Measurements from ENCODE around the gene OR2F1. TPM values are rescaled to one million over a fixed set of nuclear protein-coding genes. Genes with fewer than 3 reads are reported as not detected.

The OR2F1 gene
- total RNA-seq, 4 donors from 2014 or later, result not detected

DNA sequence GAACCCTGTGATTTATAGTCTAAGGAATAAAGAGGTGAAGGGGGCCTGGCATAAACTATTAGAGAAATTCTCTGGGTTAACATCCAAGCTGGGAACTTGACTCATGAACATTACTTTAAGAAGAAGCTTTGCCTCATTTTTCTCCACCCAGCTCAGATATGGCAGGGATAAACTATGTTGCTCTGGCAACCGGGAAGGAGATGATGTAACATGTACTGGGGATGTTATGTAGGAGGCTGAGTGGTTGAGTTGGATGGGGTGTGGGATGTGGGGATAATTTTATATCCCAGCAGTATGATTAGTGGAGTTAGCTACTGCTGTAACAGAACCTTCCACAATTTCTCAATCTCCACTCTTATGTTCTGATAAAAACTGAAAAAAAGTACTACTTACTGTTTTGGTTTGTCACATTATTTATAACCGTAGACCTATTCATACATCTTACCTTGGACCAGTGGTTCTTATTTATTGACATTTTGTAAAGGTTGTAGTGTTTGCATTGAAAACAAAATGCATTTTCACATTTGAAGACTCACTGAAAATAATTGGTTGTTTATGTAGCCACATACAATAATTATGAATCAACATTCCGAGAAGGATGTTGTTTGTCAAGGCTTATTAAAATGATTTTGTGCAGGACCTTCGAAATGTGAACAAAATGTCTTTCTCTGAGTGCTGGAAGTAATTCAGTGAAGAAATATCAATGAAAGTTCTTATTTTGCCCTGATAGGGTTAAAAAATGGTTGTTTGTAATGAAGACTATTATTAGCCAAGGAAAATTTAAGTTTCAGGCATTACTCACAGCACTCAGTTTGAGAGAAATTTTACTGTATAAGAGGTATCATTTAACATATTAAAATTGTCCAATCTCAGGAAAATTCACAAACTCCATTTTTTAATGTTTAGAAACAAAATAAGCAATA, 18.3 kb upstream of the OR2F1 start:
- WGBS, 2 donors, result 76 to 79% methylated on average over 4 of the region's 4 CpGs
- Histone ChIP-seq H3K27me3 (no peaks in the 10 kb centered on the region), H3K36me3 (no peaks in the 10 kb centered on the region), H3K4me3 (replicated peaks in 1 of 3) (no peak overlapping the region), H3K27ac (no peak overlapping the region), H3K9me3 (no peaks in the 10 kb centered on the region), H3K4me1 (no peaks in the 10 kb centered on the region)
- intact Hi-C loops (cut with DNase I), result no loop called here
- TF ChIP-seq POLR2A (IDR thresholded peaks at IDR 0.05) (no peak), CTCF (IDR thresholded peaks at IDR 0.05) (no peak)
- no peak for DNase-seq

DNA sequence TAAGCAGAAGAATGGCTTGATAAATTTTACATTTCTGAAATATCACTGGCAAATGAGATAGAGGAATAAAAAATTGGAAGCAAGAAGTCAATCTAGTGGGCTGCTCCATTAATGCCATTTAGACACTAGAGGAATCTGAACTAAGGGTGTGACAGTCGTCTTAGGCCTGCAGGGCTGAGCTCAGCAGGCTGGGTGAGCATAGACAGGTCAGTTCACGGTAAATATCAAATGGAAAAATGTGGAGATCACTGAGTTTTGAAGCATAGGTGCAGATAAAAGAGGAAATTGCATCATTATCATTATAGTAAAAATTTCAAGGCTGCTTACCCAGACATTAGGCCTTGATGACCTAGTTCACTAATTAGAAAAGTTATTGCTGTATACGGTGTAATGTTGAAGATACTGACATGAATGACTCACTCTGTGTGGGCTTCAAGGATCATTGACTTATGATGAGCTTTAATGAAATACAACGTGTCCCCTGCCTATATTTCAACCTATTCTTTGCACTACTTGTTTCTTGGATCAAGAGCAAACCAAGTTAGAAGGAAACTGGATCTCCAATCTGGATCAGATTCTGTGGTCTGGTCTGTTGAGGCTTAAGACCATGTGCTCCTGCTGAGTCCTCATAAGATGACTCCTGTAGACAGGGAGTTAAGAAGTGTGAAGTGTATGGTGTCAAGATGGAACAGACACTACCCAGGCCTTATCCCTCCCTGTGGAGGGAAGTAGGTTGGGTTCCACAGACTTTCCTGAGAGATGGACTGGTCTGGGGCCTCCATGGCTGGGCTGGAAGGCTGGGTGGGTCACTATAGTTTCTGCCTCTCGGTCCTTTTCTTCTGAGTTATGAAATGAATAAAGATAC, 16.0 kb upstream of the OR2F1 start:
- Histone ChIP-seq H3K9me3 (no peaks in the 10 kb centered on the region), H3K4me1 (no peaks in the 10 kb centered on the region), H3K27ac (no peak overlapping the region), H3K4me3 (replicated peaks in 1 of 3) (no peak overlapping the region), H3K36me3 (no peaks in the 10 kb centered on the region), H3K27me3 (no peaks in the 10 kb centered on the region)
- DNase-seq, result no peak
- no peak for TF ChIP-seq POLR2A (IDR thresholded peaks at IDR 0.05)
- TF ChIP-seq CTCF (IDR thresholded peaks at IDR 0.05), result no peak
- intact Hi-C loops (cut with DNase I), result no loop called here
- 76 to 81% methylated on average over 5 of the region's 5 CpGs for WGBS, 2 donors

DNA sequence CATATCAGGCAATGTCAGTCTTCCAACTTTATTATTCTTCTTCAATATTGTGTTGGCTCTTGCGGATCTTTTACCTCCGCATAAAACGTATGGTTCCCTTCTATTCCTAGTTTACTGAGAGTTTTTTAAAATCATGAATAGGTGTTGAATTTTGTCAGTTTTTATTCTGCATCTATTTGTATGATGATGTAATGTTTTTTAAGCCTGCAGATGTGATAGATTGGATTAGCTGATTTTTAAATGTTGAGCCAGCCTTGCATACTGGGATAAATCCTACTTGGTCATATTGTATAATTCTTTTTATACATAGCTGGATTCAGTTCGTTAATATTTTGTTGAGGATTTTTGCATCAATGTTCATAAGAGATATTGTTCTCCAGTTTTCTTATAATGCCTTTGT, 9.2 kb upstream of the OR2F1 start:
- Histone ChIP-seq H3K27ac (no peak overlapping the region), H3K36me3 (no peaks in the 10 kb centered on the region), H3K4me1 (no peaks in the 10 kb centered on the region), H3K27me3 (no peaks in the 10 kb centered on the region), H3K4me3 (replicated peaks in 1 of 3) (no peak overlapping the region), H3K9me3 (no peaks in the 10 kb centered on the region)
- 93 to 95% methylated on average over 4 of the region's 4 CpGs for WGBS, 2 donors
- intact Hi-C loops (cut with DNase I), result no loop called here
- no peak for DNase-seq
- TF ChIP-seq CTCF (IDR thresholded peaks at IDR 0.05) (no peak), POLR2A (IDR thresholded peaks at IDR 0.05) (no peak)

DNA sequence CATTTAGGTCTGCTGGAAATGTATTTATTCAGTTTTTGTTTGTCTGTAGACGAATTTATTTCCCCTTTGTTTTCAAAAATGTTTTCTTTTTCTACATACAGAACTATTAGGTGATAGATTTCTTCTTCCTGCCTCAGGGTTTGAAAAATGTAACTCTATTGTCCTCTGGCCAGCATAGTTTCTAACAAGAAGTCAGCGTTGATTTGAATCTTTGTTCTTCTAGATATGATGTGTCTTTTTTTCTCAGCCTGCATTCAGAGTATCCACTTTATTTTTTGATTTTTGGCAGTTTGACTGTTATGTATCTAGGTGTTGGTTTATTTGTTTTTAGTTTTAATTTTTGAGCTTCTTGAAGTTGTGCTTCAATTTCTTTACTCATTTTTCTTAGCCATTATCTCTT, 7.5 kb upstream of the OR2F1 start:
- H3K9me3 ChIP-seq, result no peaks in the 10 kb centered on the region
- 63 to 84% methylated on average over 2 of the region's 2 CpGs for WGBS, 2 donors
- H3K4me3 ChIP-seq (replicated peaks in 1 of 3), result no peak overlapping the region
- intact Hi-C loops (cut with DNase I), result no loop called here
- no peaks in the 10 kb centered on the region for H3K4me1 ChIP-seq
- no peak for DNase-seq
- TF ChIP-seq POLR2A (IDR thresholded peaks at IDR 0.05), result no peak
- no peak for TF ChIP-seq CTCF (IDR thresholded peaks at IDR 0.05)
- no peaks in the 10 kb centered on the region for H3K27me3 ChIP-seq
- no peak overlapping the region for H3K27ac ChIP-seq
- no peaks in the 10 kb centered on the region for H3K36me3 ChIP-seq

DNA sequence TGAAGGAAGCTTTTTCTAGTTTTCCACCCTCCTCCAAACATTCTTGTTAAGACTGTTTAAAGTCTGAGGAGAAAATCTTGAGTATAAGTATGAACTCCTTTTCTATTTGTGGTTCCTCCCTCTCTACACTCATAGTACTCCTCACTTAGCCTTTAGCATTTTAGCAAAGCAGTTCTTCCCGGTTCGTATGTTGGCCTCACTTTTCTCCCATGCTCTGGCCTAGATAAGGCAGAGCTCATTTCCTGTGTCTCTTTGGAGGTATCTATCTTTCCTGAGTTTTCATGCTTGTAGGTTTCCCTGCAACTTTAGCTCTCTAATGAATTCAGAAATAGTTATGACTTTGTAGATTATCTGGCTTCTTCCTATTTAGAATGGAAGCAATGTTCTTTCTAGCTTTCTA, 5.9 kb upstream of the OR2F1 start:
- no peak overlapping the region for H3K27ac ChIP-seq
- intact Hi-C loops (cut with DNase I), result no loop called here
- no peaks in the 10 kb centered on the region for H3K27me3 ChIP-seq
- TF ChIP-seq POLR2A (IDR thresholded peaks at IDR 0.05), result no peak
- TF ChIP-seq CTCF (IDR thresholded peaks at IDR 0.05), result no peak
- no peaks in the 10 kb centered on the region for H3K36me3 ChIP-seq
- no peak overlapping the region for H3K4me3 ChIP-seq (replicated peaks in 1 of 3)
- WGBS, 2 donors, result 43 to 83% methylated on average over 2 of the region's 2 CpGs
- no peaks in the 10 kb centered on the region for H3K9me3 ChIP-seq
- no peaks in the 10 kb centered on the region for H3K4me1 ChIP-seq
- no peak for DNase-seq
